HepG2 (cell line): ENCODE results near the gene NPHS1. TPM values are rescaled to one million over a fixed set of nuclear protein-coding genes. Genes with fewer than 3 reads are reported as not detected.

ENCODE experiments used
- ATAC-seq: fragments of 200-7000 bp; cut with Tn5 transposase; 3 replicates; pipeline ENCODE4 v1.9.1; 2020; ENCODE audit warnings: mild to moderate bottlenecking, moderate library complexity
- BruUV-seq: library from RNA; stranded (reverse); fragments of 400-500 nt; replicated peaks from 2 replicates; lab custom pipeline; 2021; lab: Mats Ljungman, UMichigan
- CTCF ChIA-PET: fragments of 300-600 bp; formaldehyde crosslinking; extraction: SDS; loops from one replicate; lab custom pipeline; 2021; ENCODE audit warnings: low total read pairs, inconsistent platforms, low intra/inter-chr PET ratio; lab: Yijun Ruan, JAX
- POLR2A ChIA-PET: fragments of 350-600 bp; sonication (Branson Sonifier 250); formaldehyde crosslinking; loops from one replicate; lab custom pipeline; 2020; ENCODE audit warnings: antibody characterized with exemption, inconsistent platforms; lab: Yijun Ruan, JAX
- DNase-seq: peaks from one replicate; pipeline ENCODE4 v3.0.0-alpha.2; 2015; ENCODE audit warnings: low spot score
- FAIRE-seq: peaks from 3 replicates; lab custom pipeline; 2011; peaks lifted over from hg19 to GRCh38; lab: Jason Lieb, UNC
- H2AFZ ChIP-seq: one replicate; pipeline ENCODE4 v1.6.1; 2011; ENCODE audit warnings: low read length, inconsistent platforms
- H3K27ac ChIP-seq: fragments of 300-600 bp; 3 replicates; pipeline ENCODE4 v1.8.0; 2011; ENCODE audit warnings: mixed run types, mild to moderate bottlenecking, mixed read lengths, low read length, inconsistent platforms; ENCODE audit not compliant: insufficient read depth; ENCODE audit errors: extremely low read length
- H3K27me3 ChIP-seq, 2 experiments: fragments of 200-600 bp in 1 of 2; 2 replicates in 1 of 2; 3 replicates in 1 of 2; pipeline versions ENCODE4 v1.6.0 to v1.8.0; 2011; ENCODE audit warnings: low read length in 2 of 2, mild to moderate bottlenecking in 2 of 2, moderate library complexity in 2 of 2, inconsistent platforms in 1 of 2; ENCODE audit not compliant: insufficient read depth in 2 of 2, control insufficient read depth in 1 of 2
- H3K36me3 ChIP-seq, 2 experiments: fragments of 200-600 bp in 1 of 2; replicated peaks in 1 of 2; 2 replicates in 1 of 2; 3 replicates in 1 of 2; pipeline versions ENCODE4 v1.5.1 to v1.8.0; 2011; ENCODE audit warnings: low read length in 2 of 2, inconsistent platforms in 1 of 2; ENCODE audit not compliant: insufficient read depth in 2 of 2, control insufficient read depth in 1 of 2
- H3K4me1 ChIP-seq: 2 replicates; pipeline ENCODE4 v1.5.1; 2012; ENCODE audit warnings: low read length, inconsistent platforms; ENCODE audit not compliant: insufficient read depth
- H3K4me2 ChIP-seq: 2 replicates; pipeline ENCODE4 v1.6.0; 2011; ENCODE audit warnings: low read depth, low read length, inconsistent platforms
- H3K4me3 ChIP-seq, 3 experiments: fragments of 200-600 bp in 1 of 3; sonication (generic), shearing (Covaris generic) in 1 of 3; replicated peaks in 1 of 3; 2 replicates each; pipeline ENCODE4 v1.5.1; 2011 to 2016; ENCODE audit warnings: low read length in 3 of 3, inconsistent platforms in 2 of 3, low read depth in 2 of 3, mild to moderate bottlenecking in 2 of 3, control low read depth in 1 of 3, mixed read lengths in 1 of 3; ENCODE audit not compliant: insufficient read depth in 1 of 3
- H3K79me2 ChIP-seq: one replicate; pipeline ENCODE4 v1.6.1; 2011; ENCODE audit warnings: low read length, inconsistent platforms; ENCODE audit not compliant: insufficient read depth
- H3K9ac ChIP-seq: 2 replicates; pipeline ENCODE4 v1.6.0; 2011; ENCODE audit warnings: mild to moderate bottlenecking, low read depth, low read length, inconsistent platforms; ENCODE audit not compliant: insufficient read depth
- H3K9me3 ChIP-seq: 2 replicates; pipeline ENCODE4 v1.5.1; 2012; ENCODE audit warnings: mild to moderate bottlenecking, low read length
- H4K20me1 ChIP-seq: 2 replicates; pipeline ENCODE4 v1.6.0; 2011; ENCODE audit warnings: inconsistent platforms, mild to moderate bottlenecking, low read length, moderate library complexity; ENCODE audit not compliant: insufficient read depth
- ARHGAP35 ChIP-seq: sonication (generic); formaldehyde crosslinking; IDR thresholded peaks from 2 replicates; pipeline ENCODE4 v1.9.0; 2022; ENCODE audit warnings: mild to moderate bottlenecking, inconsistent platforms, moderate library complexity, missing genetic modification reagents, borderline replicate concordance
- ARNT ChIP-seq: fragments of 450-650 bp; IDR thresholded peaks from 2 replicates; pipeline ENCODE4 v1.6.1; 2017
- HNF1A ChIP-seq, 2 experiments: sonication (generic) in 1 of 2; formaldehyde crosslinking in 1 of 2; IDR thresholded peaks; 2 replicates each; pipeline versions ENCODE4 v1.4.0 to v1.6.1; 2016 to 2020; ENCODE audit warnings: borderline replicate concordance in 1 of 2, low read depth in 1 of 2, mild to moderate bottlenecking in 1 of 2, missing genetic modification reagents in 1 of 2
- IRX3 ChIP-seq: sonication (generic); formaldehyde crosslinking; IDR thresholded peaks from 2 replicates; pipeline ENCODE4 v1.8.1; 2023; ENCODE audit warnings: mild to moderate bottlenecking, low read depth, missing genetic modification reagents, borderline replicate concordance
- MED1 ChIP-seq: sonication (generic); formaldehyde crosslinking; IDR thresholded peaks from 2 replicates; pipeline ENCODE4 v1.4.0; 2020; ENCODE audit warnings: missing genetic modification reagents
- NCOA1 ChIP-seq: sonication (generic); formaldehyde crosslinking; IDR thresholded peaks from 2 replicates; pipeline ENCODE4 v1.9.0; 2021; ENCODE audit warnings: missing genetic modification reagents
- SIX1 ChIP-seq: sonication (generic); formaldehyde crosslinking; IDR thresholded peaks from 2 replicates; pipeline ENCODE4 v1.4.0; 2020; ENCODE audit warnings: missing genetic modification reagents, borderline replicate concordance
- TOPORS ChIP-seq: sonication (generic); formaldehyde crosslinking; IDR thresholded peaks from 2 replicates; pipeline ENCODE4 v1.8.0; 2023; ENCODE audit warnings: mild to moderate bottlenecking, missing genetic modification reagents
- ZBTB26 ChIP-seq: IDR thresholded peaks from 2 replicates; pipeline ENCODE4 v1.6.1; 2016; ENCODE audit warnings: missing compliant biosample characterization, missing genetic modification reagents, borderline replicate concordance
- ZFP62 ChIP-seq: sonication (generic); formaldehyde crosslinking; IDR thresholded peaks from 2 replicates; pipeline ENCODE4 v1.4.0; 2020; ENCODE audit warnings: missing genetic modification reagents
- ZNF430 ChIP-seq: sonication (generic); formaldehyde crosslinking; IDR thresholded peaks from 2 replicates; pipeline ENCODE4 v1.9.0; 2021; ENCODE audit warnings: mild to moderate bottlenecking, missing genetic modification reagents
- ZNF609 ChIP-seq: sonication (generic); formaldehyde crosslinking; IDR thresholded peaks from 2 replicates; pipeline ENCODE4 v1.4.0; 2020; ENCODE audit warnings: mild to moderate bottlenecking, missing genetic modification reagents, borderline replicate concordance
- ZNF766 ChIP-seq: sonication (generic); formaldehyde crosslinking; IDR thresholded peaks from 2 replicates; pipeline ENCODE4 v1.5.0; 2020; ENCODE audit warnings: missing genetic modification reagents, borderline replicate concordance
- ZSCAN12 ChIP-seq: sonication (generic); formaldehyde crosslinking; IDR thresholded peaks from 2 replicates; pipeline ENCODE4 v1.9.0; 2021; ENCODE audit warnings: mild to moderate bottlenecking, missing genetic modification reagents
- WGBS: methylation state at CpG from one replicate; pipeline ENCODE4 v1.1.6; 2017; ENCODE audit warnings: low lambda C conversion rate; 5-methylcytosine and 5-hydroxymethylcytosine counted together
- in situ Hi-C: cut with HindIII; loops from 2 replicates; pipeline ENCODE4 v1.10.0; 2017; ENCODE audit warnings: low pct_unique_long_range_greater_than_20kb; ENCODE audit not compliant: extremely low pct_ligation_motif_present
- intact Hi-C: fragments of 100-400 bp; cut with micrococcal nuclease; formaldehyde crosslinking; loops from one replicate; pipeline ENCODE4 v1.10.0; 2022; ENCODE audit not compliant: unreplicated experiment
- polyA plus RNA-seq, 8 experiments: library from polyadenylated mRNA; depleted of rRNA in 3 of 8; stranded (reverse) in 7 of 8; unstranded in 1 of 8; fragments of >200 nt; fragmentation: Illumina TruSeq in 4 of 8; extraction: Trizol in 4 of 8; gene quantifications; 2 replicates each; pipeline versions ENCODE4 v1.2.1 to v1.2.3, GENCODE V29; 2011 to 2016; ENCODE audit warnings: low read depth in 4 of 8, missing spikeins in 1 of 8, mixed read lengths in 1 of 8; ENCODE audit not compliant: insufficient read depth in 1 of 8
- total RNA-seq, 5 experiments: library from RNA; depleted of rRNA; stranded (reverse); fragments of >200 nt; fragmentation: Illumina TruSeq; extraction: Trizol; gene quantifications; 2 replicates each; pipeline ENCODE4 v1.2.3, GENCODE V29; 2016; ENCODE audit warnings: low read depth in 1 of 5

NPHS1 gene
- total and polyA plus RNA-seq, 2 of the 13 experiments (the other 11 are each of a cell fraction or from before 2014, with no cell fraction given) = not detected

- DNase-seq (no peak), FAIRE-seq (no peak), ATAC-seq (no peak)
- Histone ChIP-seq H3K9me3 (no peaks in the 10 kb centered on the region), H3K4me3 (no peak overlapping the region), H3K9ac (no peak overlapping the region), H2AFZ (no peak overlapping the region), H3K36me3 (peaks cover 4 to 19% of the 10 kb centered on the region in 2 experiments; a peak in 2 of 5 replicates), H3K4me1 (peaks cover 11% of the 10 kb centered on the region), H3K27me3 (no peaks in the 10 kb centered on the region), H4K20me1 (no peaks in the 10 kb centered on the region), H3K79me2 (no peaks in the 10 kb centered on the region), H3K4me2 (no peak overlapping the region), H3K27ac (no peak overlapping the region)
- ChIA-PET POLR2A (no interaction called here), CTCF (no interaction called here)
- BruUV-seq = no TSS peak
- in situ Hi-C loops = no loop called here
- 89% methylated on average over 13 of the region's 21 CpGs for WGBS
- intact Hi-C loops = no loop called here
- no peak for TF ChIP-seq HNF1A (IDR thresholded peaks at IDR 0.05; ENCODE audit: low read depth)
- no peak for TF ChIP-seq HNF1A (CRISPR knock-in tag; IDR thresholded peaks at IDR 0.05; ENCODE audit: borderline replicate concordance)
- no peak for TF ChIP-seq NCOA1 (CRISPR knock-in tag)
- TF ChIP-seq ZNF609 (CRISPR knock-in tag) = no peak
- no peak for TF ChIP-seq ZBTB26 (CRISPR knock-in tag)
- TF ChIP-seq ZSCAN12 (CRISPR knock-in tag) = no peak
- no peak for TF ChIP-seq ARNT
- no peak for TF ChIP-seq IRX3
- TF ChIP-seq SIX1 (CRISPR knock-in tag) = no peak
- TF ChIP-seq ZNF766 (CRISPR knock-in tag) = no peak
- TF ChIP-seq ZNF430 (CRISPR knock-in tag) = no peak
- TF ChIP-seq TOPORS (CRISPR knock-in tag) = no peak
- no peak for TF ChIP-seq ARHGAP35 (CRISPR knock-in tag)
- no peak for TF ChIP-seq ZFP62 (CRISPR knock-in tag)
- no peak for TF ChIP-seq MED1 (CRISPR knock-in tag)
Observed at GRCh38 chr19:35895911-35896642, 43.8 kb upstream of the NPHS1 start.
